ENCODE data around the gene ALK.
"Not testable (repeated sequence)": the region's sequence is repeated elsewhere in the genome, so short reads cannot be mapped to it uniquely, and the experiment has no call there.

Gene ALK

GRCh38 chr2:29262681-29263260 lies 658.6 kb downstream of the ALK start:
- H3K4me1 Mint-ChIP-seq = peaks cover 18% of the 10 kb centered on the region
- no peak overlapping the region for H3K4me3 Mint-ChIP-seq
- H3K9me3 Mint-ChIP-seq = peaks cover 3% of the 10 kb centered on the region
- no peak for ATAC-seq
- no peak for DNase-seq (ENCODE audit: low spot score in 2 of 2)
- no peak overlapping the region for H3K27ac Mint-ChIP-seq
- no peaks in the 10 kb centered on the region for H3K36me3 Mint-ChIP-seq

GRCh38 chr2:29261003-29261402 lies 660.4 kb downstream of the ALK start:
- ATAC-seq (peak; percentile 82), DNase-seq (ENCODE audit: low spot score in 2 of 2) (peak in 1 of 2 donors; percentile 51)
- H3K4me3 Mint-ChIP-seq = peak overlapping the region; percentile 13
- H3K36me3 Mint-ChIP-seq = no peaks in the 10 kb centered on the region
- peaks cover 18% of the 10 kb centered on the region for H3K4me1 Mint-ChIP-seq
- H3K9me3 Mint-ChIP-seq = peaks cover 3% of the 10 kb centered on the region
- H3K27ac Mint-ChIP-seq = no peak overlapping the region

- Mint-ChIP-seq H3K36me3 (no peaks in the 10 kb centered on the region), H3K4me1 (peaks cover 18% of the 10 kb centered on the region), H3K27ac (no peak overlapping the region), H3K4me3 (no peak overlapping the region), H3K9me3 (peaks cover 3% of the 10 kb centered on the region)
- ATAC-seq = no peak
- no peak for DNase-seq (ENCODE audit: low spot score in 2 of 2)
These were observed 661.1 kb downstream of the ALK start for GRCh38 chr2:29260142-29260772.

- Mint-ChIP-seq H3K4me3 (no peak overlapping the region), H3K36me3 (no peaks in the 10 kb centered on the region), H3K9me3 (peaks cover 3% of the 10 kb centered on the region), H3K4me1 (peaks cover 18% of the 10 kb centered on the region), H3K27ac (no peak overlapping the region)
- DNase-seq (ENCODE audit: low spot score in 2 of 2) (no peak), ATAC-seq (no peak)
These were observed 662.2 kb downstream of the ALK start for GRCh38 chr2:29259221-29259620.

- no peak overlapping the region for H3K27ac Mint-ChIP-seq
- H3K36me3 Mint-ChIP-seq = no peaks in the 10 kb centered on the region
- peaks cover under 1% of the 10 kb centered on the region for H3K4me1 Mint-ChIP-seq
- H3K9me3 Mint-ChIP-seq = no peaks in the 10 kb centered on the region
- ATAC-seq (no peak), DNase-seq (ENCODE audit: low spot score in 2 of 2) (no peak)
- H3K4me3 Mint-ChIP-seq = no peak overlapping the region
These were observed 666.4 kb downstream of the ALK start for GRCh38 chr2:29255004-29255403.

- H3K36me3 Mint-ChIP-seq; ATAC-seq; H3K9me3 Mint-ChIP-seq; DNase-seq (ENCODE audit: low spot score in 2 of 2); H3K4me3 Mint-ChIP-seq; H3K27ac Mint-ChIP-seq; H3K4me1 Mint-ChIP-seq: not testable (repeated sequence)
These were observed 667.7 kb downstream of the ALK start for GRCh38 chr2:29253495-29254275.

- DNase-seq (ENCODE audit: low spot score in 2 of 2) = no peak
- no peak overlapping the region for H3K27ac Mint-ChIP-seq
- no peak for ATAC-seq
These were observed 668.4 kb downstream of the ALK start for GRCh38 chr2:29253026-29253425.

GRCh38 chr2:29251406-29251805 lies 670.0 kb downstream of the ALK start:
- no peak for DNase-seq (ENCODE audit: low spot score in 2 of 2)
- no peak overlapping the region for H3K27ac Mint-ChIP-seq
- no peak overlapping the region for H3K4me3 Mint-ChIP-seq
- ATAC-seq = no peak
- no peaks in the 10 kb centered on the region for H3K9me3 Mint-ChIP-seq
- H3K36me3 Mint-ChIP-seq = no peaks in the 10 kb centered on the region
- H3K4me1 Mint-ChIP-seq = no peaks in the 10 kb centered on the region

More at GRCh38 chr2:29253026-29253425, 668.4 kb downstream of the ALK start:
- Mint-ChIP-seq H3K4me3 (no peak overlapping the region), H3K4me1 (no peaks in the 10 kb centered on the region), H3K9me3 (no peaks in the 10 kb centered on the region), H3K36me3 (no peaks in the 10 kb centered on the region)

- Mint-ChIP-seq H3K9me3 (no peaks in the 10 kb centered on the region), H3K4me3 (no peak overlapping the region), H3K4me1 (no peaks in the 10 kb centered on the region), H3K27ac (no peak overlapping the region), H3K36me3 (no peaks in the 10 kb centered on the region)
- no peak for ATAC-seq
- no peak for DNase-seq (ENCODE audit: low spot score in 2 of 2)
These were observed 670.4 kb downstream of the ALK start for GRCh38 chr2:29250977-29251376.

GRCh38 chr2:29249666-29250253 lies 671.6 kb downstream of the ALK start:
- no peak for DNase-seq (ENCODE audit: low spot score in 2 of 2)
- Mint-ChIP-seq H3K9me3 (no peaks in the 10 kb centered on the region), H3K36me3 (no peaks in the 10 kb centered on the region), H3K4me3 (no peak overlapping the region), H3K27ac (no peak overlapping the region), H3K4me1 (no peaks in the 10 kb centered on the region)
- ATAC-seq = no peak

- Mint-ChIP-seq H3K4me1 (no peaks in the 10 kb centered on the region), H3K27ac (no peak overlapping the region), H3K4me3 (no peak overlapping the region), H3K9me3 (no peaks in the 10 kb centered on the region), H3K36me3 (no peaks in the 10 kb centered on the region)
- DNase-seq (ENCODE audit: low spot score in 2 of 2) = no peak
- ATAC-seq = peak; percentile 8
These were observed 674.0 kb downstream of the ALK start for GRCh38 chr2:29247336-29247914.

GRCh38 chr2:29246383-29247300 lies 674.7 kb downstream of the ALK start:
- no peaks in the 10 kb centered on the region for H3K4me1 Mint-ChIP-seq
- H3K9me3 Mint-ChIP-seq = no peaks in the 10 kb centered on the region
- no peak overlapping the region for H3K4me3 Mint-ChIP-seq
- H3K27ac Mint-ChIP-seq = no peak overlapping the region
- ATAC-seq (peak; percentile 37), DNase-seq (ENCODE audit: low spot score in 2 of 2) (no peak)
- no peaks in the 10 kb centered on the region for H3K36me3 Mint-ChIP-seq

- peak; percentile 22 for ATAC-seq
- no peaks in the 10 kb centered on the region for H3K9me3 Mint-ChIP-seq
These were observed 675.5 kb downstream of the ALK start for GRCh38 chr2:29245742-29246382.

GRCh38 chr2:29245035-29245741 lies 676.2 kb downstream of the ALK start:
- H3K9me3 Mint-ChIP-seq; H3K4me1 Mint-ChIP-seq; H3K36me3 Mint-ChIP-seq; H3K27ac Mint-ChIP-seq; H3K4me3 Mint-ChIP-seq; ATAC-seq; DNase-seq (ENCODE audit: low spot score in 2 of 2): not testable (repeated sequence)

More at GRCh38 chr2:29245742-29246382, 675.5 kb downstream of the ALK start:
- H3K4me1 Mint-ChIP-seq = no peaks in the 10 kb centered on the region
- no peak overlapping the region for H3K27ac Mint-ChIP-seq
- DNase-seq (ENCODE audit: low spot score in 2 of 2) = no peak
- no peaks in the 10 kb centered on the region for H3K36me3 Mint-ChIP-seq
- H3K4me3 Mint-ChIP-seq = no peak overlapping the region

All from stimulated activated effector memory CD8-positive, alpha-beta T cell treated with anti-CD3 and anti-CD28 coated beads, Interleukin-12 subunit alpha, Interleukin-12 subunit beta, amount 100 ng/mL, for 72 hours (primary cell).